Measurements from ENCODE around the gene CALHM2.
"Not testable (repeated sequence)": the region's sequence is repeated elsewhere in the genome, so short reads cannot be mapped to it uniquely, and the experiment has no call there.

CALHM2 gene

GRCh38 chr10:103427866-103428265, 24.3 kb downstream of the CALHM2 start:
- H3K27ac Mint-ChIP-seq = no peak overlapping the region
- H3K9me3 Mint-ChIP-seq = no peaks in the 10 kb centered on the region
- peaks cover 30% of the 10 kb centered on the region for H3K4me1 Mint-ChIP-seq (ENCODE audit: low read depth)
- no peaks in the 10 kb centered on the region for H3K27me3 Mint-ChIP-seq
- no peak overlapping the region for H3K4me3 Mint-ChIP-seq
- H3K36me3 Mint-ChIP-seq (ENCODE audit: low read depth) = peaks cover 88% of the 10 kb centered on the region

GRCh38 chr10:103423748-103424147, 28.4 kb downstream of the CALHM2 start:
- Mint-ChIP-seq H3K4me3 (no peak overlapping the region), H3K27ac (no peak overlapping the region), H3K9me3 (no peaks in the 10 kb centered on the region), H3K27me3 (no peaks in the 10 kb centered on the region), H3K4me1 (ENCODE audit: low read depth) (peaks cover 18% of the 10 kb centered on the region), H3K36me3 (ENCODE audit: low read depth) (peaks cover 85% of the 10 kb centered on the region)

GRCh38 chr10:103419101-103419500, 33.1 kb downstream of the CALHM2 start:
- Mint-ChIP-seq H3K4me3 (no peak overlapping the region), H3K9me3 (no peaks in the 10 kb centered on the region), H3K27ac (no peak overlapping the region), H3K27me3 (no peaks in the 10 kb centered on the region), H3K4me1 (ENCODE audit: low read depth) (no peaks in the 10 kb centered on the region), H3K36me3 (ENCODE audit: low read depth) (peaks cover 87% of the 10 kb centered on the region)

- no peak overlapping the region for H3K27ac Mint-ChIP-seq
- no peaks in the 10 kb centered on the region for H3K9me3 Mint-ChIP-seq
- no peaks in the 10 kb centered on the region for H3K27me3 Mint-ChIP-seq
Observed at GRCh38 chr10:103417601-103418000, 34.6 kb downstream of the CALHM2 start.

GRCh38 chr10:103417148-103417469, 35.1 kb downstream of the CALHM2 start:
- H3K9me3 Mint-ChIP-seq; H3K27ac Mint-ChIP-seq; H3K4me1 Mint-ChIP-seq (ENCODE audit: low read depth); H3K4me3 Mint-ChIP-seq; H3K27me3 Mint-ChIP-seq: not testable (repeated sequence)
- peaks cover 81% of the 10 kb centered on the region for H3K36me3 Mint-ChIP-seq (ENCODE audit: low read depth)

More at GRCh38 chr10:103417601-103418000, 34.6 kb downstream of the CALHM2 start:
- Mint-ChIP-seq H3K4me3 (no peak overlapping the region), H3K36me3 (ENCODE audit: low read depth) (peaks cover 86% of the 10 kb centered on the region), H3K4me1 (ENCODE audit: low read depth) (no peaks in the 10 kb centered on the region)

- Mint-ChIP-seq H3K4me1 (ENCODE audit: low read depth) (no peaks in the 10 kb centered on the region), H3K27me3 (no peaks in the 10 kb centered on the region), H3K36me3 (ENCODE audit: low read depth) (peaks cover 80% of the 10 kb centered on the region), H3K4me3 (no peak overlapping the region), H3K27ac (no peak overlapping the region), H3K9me3 (no peaks in the 10 kb centered on the region)
Observed at GRCh38 chr10:103416436-103417147, 35.6 kb downstream of the CALHM2 start.

- no peaks in the 10 kb centered on the region for H3K27me3 Mint-ChIP-seq
- H3K9me3 Mint-ChIP-seq = no peaks in the 10 kb centered on the region
- peaks cover 75% of the 10 kb centered on the region for H3K36me3 Mint-ChIP-seq (ENCODE audit: low read depth)
- no peak overlapping the region for H3K27ac Mint-ChIP-seq
- no peak overlapping the region for H3K4me3 Mint-ChIP-seq
- no peaks in the 10 kb centered on the region for H3K4me1 Mint-ChIP-seq (ENCODE audit: low read depth)
Observed at GRCh38 chr10:103415581-103415980, 36.6 kb downstream of the CALHM2 start.

- H3K27ac Mint-ChIP-seq = no peak overlapping the region
- no peaks in the 10 kb centered on the region for H3K27me3 Mint-ChIP-seq
- no peaks in the 10 kb centered on the region for H3K9me3 Mint-ChIP-seq
- no peaks in the 10 kb centered on the region for H3K4me1 Mint-ChIP-seq (ENCODE audit: low read depth)
- no peak overlapping the region for H3K4me3 Mint-ChIP-seq
- peaks cover 70% of the 10 kb centered on the region for H3K36me3 Mint-ChIP-seq (ENCODE audit: low read depth)
Observed at GRCh38 chr10:103413564-103413963, 38.6 kb downstream of the CALHM2 start.

GRCh38 chr10:103397191-103397825, 54.9 kb downstream of the CALHM2 start:
- Mint-ChIP-seq H3K4me1 (ENCODE audit: low read depth) (peaks cover 67% of the 10 kb centered on the region), H3K36me3 (ENCODE audit: low read depth) (peaks cover 80% of the 10 kb centered on the region), H3K4me3 (peak overlapping the region; percentile 94), H3K9me3 (no peaks in the 10 kb centered on the region), H3K27ac (peak overlapping the region; percentile 96), H3K27me3 (no peaks in the 10 kb centered on the region)

- no peaks in the 10 kb centered on the region for H3K9me3 Mint-ChIP-seq
- H3K27me3 Mint-ChIP-seq = no peaks in the 10 kb centered on the region
- peaks cover 78% of the 10 kb centered on the region for H3K36me3 Mint-ChIP-seq (ENCODE audit: low read depth)
- H3K4me3 Mint-ChIP-seq = peak overlapping the region; percentile 94
- H3K27ac Mint-ChIP-seq = peak overlapping the region; percentile 96
- H3K4me1 Mint-ChIP-seq (ENCODE audit: low read depth) = peaks cover 67% of the 10 kb centered on the region
Observed at GRCh38 chr10:103396789-103397087, 55.4 kb downstream of the CALHM2 start.
